Right cardiac atrium (tissue), 5 donors: ENCODE data around the gene HS2ST1. TPM values are rescaled to one million over a fixed set of nuclear protein-coding genes. Genes with fewer than 3 reads are reported as not detected.
"Not testable (repeated sequence)": the region's sequence is repeated elsewhere in the genome, so short reads cannot be mapped to it uniquely, and the experiment has no call there.

Source experiments
- ATAC-seq, 2 donors: fragments of 200-7000 bp; cut with Tn5 transposase; one replicate each; pipeline versions ENCODE4 v1.8.0 to v1.9.1; 2020; ENCODE audit warnings: moderate library complexity in 2 of 2, mild to moderate bottlenecking in 1 of 2
- DNase-seq, 3 donors: peaks; one replicate each; pipeline ENCODE4 v3.0.0-alpha.2; 2020
- H3K27ac ChIP-seq: one replicate; pipeline ENCODE4 v1.5.1; 2013; ENCODE audit warnings: mild to moderate bottlenecking, low read length, control low read depth, moderate library complexity
- H3K27me3 ChIP-seq: one replicate; pipeline ENCODE4 v1.6.1; 2013; ENCODE audit not compliant: control insufficient read depth, insufficient read depth
- H3K4me1 ChIP-seq: one replicate; pipeline ENCODE4 v1.6.1; 2013; ENCODE audit warnings: low read length; ENCODE audit not compliant: control insufficient read depth, insufficient read depth
- H3K4me3 ChIP-seq: one replicate; pipeline ENCODE4 v1.5.1; 2013; ENCODE audit warnings: low read length, control low read depth
- H3K9me3 ChIP-seq: one replicate; pipeline ENCODE4 v1.6.1; 2013; ENCODE audit warnings: low read length; ENCODE audit not compliant: control insufficient read depth
- WGBS: extraction: QIAGEN DNeasy Blood & Tissue Kit; methylation state at CpG from one replicate; pipeline ENCODE4 v1.1.7; 2013; 5-methylcytosine and 5-hydroxymethylcytosine counted together
- intact Hi-C, 4 donors: fragments of 100-400 bp; cut with DNase I; formaldehyde crosslinking; loops; one replicate each; pipeline versions ENCODE4 v1.11.0 to v1.14.0; 2022 to 2023
- polyA plus RNA-seq: library from polyadenylated mRNA; stranded (reverse); fragments of 200-250 nt; gene quantifications from one replicate; pipeline ENCODE4 v1.2.3, GENCODE V29; 2013
- total RNA-seq, 4 donors: library from RNA; stranded (reverse); fragmentation: NEBNext Ultra II Directional; extraction: Animal tissue kit (Norgen Biotek cat#: 25700); gene quantifications; one replicate each; pipeline ENCODE4 v1.2.1, GENCODE V29; 2021
- donor health status: healthy with polysubstance abuse.
- donor health status: DM: no; HTN: yes; CAD: no.
- donor health status: DM: no; HTN: no; CAD: no.
- donor health status: DM: no; HTN: yes; CAD: no; lungs with severe emphysema.
- donor health status: DM: yes; HTN: yes; CAD: no.

HS2ST1 gene
- total and polyA plus RNA-seq, 5 donors: 6.0 to 15.7 (median 11.8) TPM

DNA sequence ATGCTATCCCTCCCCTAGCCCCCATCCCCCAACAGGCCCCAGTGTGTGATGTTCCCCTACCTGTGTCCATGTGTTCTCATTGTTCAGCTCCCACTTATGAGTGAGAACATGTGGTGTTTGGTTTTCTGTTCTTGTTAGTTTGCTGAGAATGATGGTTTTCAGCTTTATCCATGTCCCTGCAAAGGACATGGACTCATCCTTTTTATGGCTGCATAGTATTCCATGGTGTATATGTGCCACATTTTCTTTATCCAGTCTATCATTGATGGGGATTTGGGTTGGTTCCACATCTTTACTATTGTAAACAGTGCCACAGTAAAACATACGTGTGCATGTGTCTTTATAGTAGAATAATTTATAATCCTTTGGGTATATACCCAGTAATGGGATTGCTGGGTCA is 152.3 kb downstream of the HS2ST1 start:
- H3K4me1 ChIP-seq, intact Hi-C loops, ATAC-seq, DNase-seq, H3K27me3 ChIP-seq, H3K4me3 ChIP-seq, H3K9me3 ChIP-seq, H3K27ac ChIP-seq: not testable (repeated sequence)
- WGBS: 100% methylated on average over 1 of the region's 1 CpG

DNA sequence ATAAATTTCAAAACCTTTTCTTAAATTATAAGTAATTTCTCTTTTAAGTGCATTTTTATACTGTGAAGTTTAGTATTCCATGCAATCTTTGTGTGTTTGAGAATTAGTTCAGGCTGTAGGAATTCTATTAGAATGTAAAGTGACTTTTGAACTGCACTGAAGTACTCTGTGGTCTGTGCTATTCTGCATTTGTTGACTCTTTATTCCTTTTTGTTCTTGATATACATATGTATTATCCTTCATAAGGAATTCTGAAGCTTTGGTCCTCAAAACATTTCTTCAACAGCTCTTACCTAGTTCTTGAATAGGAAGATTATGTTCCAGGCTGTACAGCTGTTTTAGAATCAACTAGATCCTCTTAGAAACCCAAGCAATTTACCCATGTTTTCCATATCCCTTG is 158.0 kb downstream of the HS2ST1 start:
- no peak for ATAC-seq
- no peak for DNase-seq
- H3K27me3 ChIP-seq: no peaks in the 10 kb centered on the region
- H3K4me3 ChIP-seq: no peak overlapping the region
- H3K9me3 ChIP-seq: no peaks in the 10 kb centered on the region
- intact Hi-C loops: no loop called here
- H3K4me1 ChIP-seq: no peaks in the 10 kb centered on the region
- H3K27ac ChIP-seq: no peak overlapping the region

DNA sequence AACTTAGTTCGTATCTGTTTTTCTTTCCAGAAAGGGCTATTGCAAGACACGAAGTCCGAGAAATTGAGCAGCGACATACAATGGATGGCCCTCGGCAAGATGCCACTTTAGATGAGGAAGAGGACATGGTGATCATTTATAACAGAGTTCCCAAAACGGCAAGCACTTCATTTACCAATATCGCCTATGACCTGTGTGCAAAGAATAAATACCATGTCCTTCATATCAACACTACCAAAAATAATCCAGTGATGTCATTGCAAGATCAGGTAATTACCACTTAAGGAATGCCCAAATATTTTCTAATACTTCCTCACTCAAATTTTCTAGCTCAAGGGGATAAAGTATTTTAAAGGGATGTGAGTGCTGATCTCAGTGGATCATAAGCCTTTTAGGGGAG is 158.5 kb downstream of the HS2ST1 start:
- Histone ChIP-seq H3K4me3 (no peak overlapping the region), H3K27me3 (no peaks in the 10 kb centered on the region), H3K4me1 (no peaks in the 10 kb centered on the region), H3K27ac (no peak overlapping the region), H3K9me3 (no peaks in the 10 kb centered on the region)
- DNase-seq: no peak
- 82% methylated on average over 7 of the region's 7 CpGs for WGBS
- no peak for ATAC-seq
- intact Hi-C loops: no loop called here

DNA sequence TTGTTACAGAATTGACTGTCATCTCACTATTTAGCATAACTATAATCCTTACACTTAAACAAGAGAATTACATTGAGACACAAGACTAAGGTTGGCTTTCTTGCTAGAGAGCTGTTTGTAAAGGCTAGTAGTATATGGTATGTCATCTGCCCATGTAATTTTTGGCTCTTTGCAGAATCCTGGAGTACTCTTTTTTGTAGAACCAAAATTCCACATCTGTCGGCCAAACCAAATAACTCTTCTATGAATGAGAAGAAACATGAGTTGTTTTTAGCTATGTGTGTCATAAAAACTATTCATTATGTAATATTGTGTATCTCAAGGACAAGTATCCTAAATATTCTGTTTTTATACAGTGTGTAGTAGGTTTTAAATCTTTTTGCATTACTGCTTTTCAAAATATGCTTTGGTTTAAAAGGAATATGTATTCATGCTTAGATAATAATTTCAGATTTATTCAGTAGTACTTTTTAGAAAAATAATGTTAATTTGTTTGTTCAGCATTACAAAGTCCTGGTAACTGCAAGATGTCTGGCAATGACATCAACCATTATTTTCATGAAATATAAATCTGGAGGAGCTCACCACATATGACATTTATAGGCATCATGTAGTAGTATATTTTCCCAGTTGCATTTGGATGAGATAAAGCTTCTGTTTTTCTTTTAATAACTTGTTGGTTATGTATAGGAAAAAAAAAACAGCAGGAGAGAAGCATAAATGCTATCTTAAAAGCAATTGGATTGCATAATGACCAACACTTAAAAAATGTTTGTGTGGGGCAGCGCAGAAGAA is 159.8 kb downstream of the HS2ST1 start:
- no peaks in the 10 kb centered on the region for H3K9me3 ChIP-seq
- no peak for DNase-seq
- ATAC-seq: no peak
- H3K27ac ChIP-seq: no peak overlapping the region
- H3K27me3 ChIP-seq: no peaks in the 10 kb centered on the region
- WGBS: 67% methylated on average over 2 of the region's 2 CpGs
- H3K4me3 ChIP-seq: no peak overlapping the region
- H3K4me1 ChIP-seq: no peaks in the 10 kb centered on the region
- intact Hi-C loops: no loop called here

DNA sequence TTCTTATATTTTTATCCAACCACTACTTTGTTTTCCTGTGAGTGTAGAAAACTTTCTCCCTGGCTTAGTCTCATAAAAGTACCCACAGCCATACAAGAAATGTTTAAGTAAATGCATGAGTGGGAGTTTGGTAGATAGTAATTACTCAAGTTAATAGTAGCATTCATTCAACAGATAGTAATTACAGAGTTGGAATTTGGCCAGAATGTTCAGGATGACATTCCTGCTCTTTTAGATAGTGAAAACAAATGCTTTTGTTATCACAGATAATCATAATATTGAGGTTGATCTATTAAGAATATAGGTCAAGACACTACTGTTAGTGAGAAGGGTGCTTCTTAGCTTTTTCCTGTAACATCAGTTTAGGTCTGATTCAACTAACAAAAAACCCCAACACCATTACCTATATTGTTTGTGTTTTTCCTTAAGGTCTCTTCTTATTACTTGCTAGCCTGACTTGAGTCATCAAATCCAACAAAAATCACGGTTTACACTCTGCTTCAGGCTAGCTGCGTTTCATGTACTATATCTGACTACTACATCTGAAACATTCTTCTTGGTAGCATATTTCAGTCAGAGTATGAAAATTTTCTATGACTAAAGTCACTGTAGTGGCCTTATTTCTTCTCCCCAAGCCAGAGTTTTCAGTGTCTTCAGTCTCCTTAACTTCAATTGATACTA is 163.7 kb downstream of the HS2ST1 start:
- DNase-seq: no peak
- no peak overlapping the region for H3K27ac ChIP-seq
- H3K4me3 ChIP-seq: no peak overlapping the region
- no peaks in the 10 kb centered on the region for H3K4me1 ChIP-seq
- H3K27me3 ChIP-seq: no peaks in the 10 kb centered on the region
- H3K9me3 ChIP-seq: no peaks in the 10 kb centered on the region
- ATAC-seq: no peak
- intact Hi-C loops: no loop called here
- WGBS: 77% methylated on average over 2 of the region's 2 CpGs

- WGBS: 40% methylated on average over 3 of the region's 3 CpGs
- ATAC-seq (no peak), DNase-seq (no peak)
- Histone ChIP-seq H3K4me1 (no peaks in the 10 kb centered on the region), H3K4me3 (no peak overlapping the region), H3K27me3 (no peaks in the 10 kb centered on the region), H3K9me3 (no peaks in the 10 kb centered on the region), H3K27ac (no peak overlapping the region)
- intact Hi-C loops: loop anchor here in 3 of 4 donors (5.0 kb wide), 2 partner anchors 112 to 252 kb away; no protein-coding TSS in a partner anchor
Measured at GRCh38 chr1:87084244-87084836, 169.9 kb downstream of the HS2ST1 start.

DNA sequence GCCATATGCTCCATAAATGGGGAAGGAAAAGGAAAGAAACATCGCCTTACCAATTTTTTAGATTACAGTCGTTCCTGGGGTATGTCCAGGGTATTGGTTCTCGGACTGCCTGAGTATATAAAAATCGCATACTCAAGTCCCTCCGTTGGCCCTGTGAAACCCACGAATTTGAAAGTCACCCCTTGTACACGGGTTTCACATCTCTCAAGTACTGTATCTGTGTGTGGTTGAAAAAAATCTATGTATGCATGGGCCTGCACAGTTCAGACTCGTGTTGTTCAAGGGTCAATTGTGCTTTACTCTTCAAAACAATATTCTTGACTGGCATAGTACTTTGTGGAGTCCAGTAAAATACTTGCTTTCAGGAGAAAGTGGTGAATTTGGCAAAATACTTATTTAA is 171.7 kb downstream of the HS2ST1 start:
- H3K4me3 ChIP-seq: no peak overlapping the region
- intact Hi-C loops: no loop called here
- no peak overlapping the region for H3K27ac ChIP-seq
- 90% methylated on average over 8 of the region's 8 CpGs for WGBS
- no peaks in the 10 kb centered on the region for H3K27me3 ChIP-seq
- no peaks in the 10 kb centered on the region for H3K4me1 ChIP-seq
- ATAC-seq (no peak), DNase-seq (no peak)
- H3K9me3 ChIP-seq: no peaks in the 10 kb centered on the region

- no peak for DNase-seq
- H3K27me3 ChIP-seq: no peaks in the 10 kb centered on the region
- no peak overlapping the region for H3K27ac ChIP-seq
- 64% methylated on average over 5 of the region's 5 CpGs for WGBS
- no peaks in the 10 kb centered on the region for H3K9me3 ChIP-seq
- no peak for ATAC-seq
- intact Hi-C loops: no loop called here
- H3K4me1 ChIP-seq: no peaks in the 10 kb centered on the region
- no peak overlapping the region for H3K4me3 ChIP-seq
Measured at GRCh38 chr1:87089070-87089736, 174.8 kb downstream of the HS2ST1 start.

GRCh38 chr1:87089823-87090222 is 175.4 kb downstream of the HS2ST1 start:
- no peak for DNase-seq
- H3K9me3 ChIP-seq: no peaks in the 10 kb centered on the region
- no peak overlapping the region for H3K27ac ChIP-seq
- H3K27me3 ChIP-seq: no peaks in the 10 kb centered on the region
- no peak overlapping the region for H3K4me3 ChIP-seq
- intact Hi-C loops: no loop called here
- ATAC-seq: no peak
- 81% methylated on average over 2 of the region's 2 CpGs for WGBS
- H3K4me1 ChIP-seq: no peaks in the 10 kb centered on the region

DNA sequence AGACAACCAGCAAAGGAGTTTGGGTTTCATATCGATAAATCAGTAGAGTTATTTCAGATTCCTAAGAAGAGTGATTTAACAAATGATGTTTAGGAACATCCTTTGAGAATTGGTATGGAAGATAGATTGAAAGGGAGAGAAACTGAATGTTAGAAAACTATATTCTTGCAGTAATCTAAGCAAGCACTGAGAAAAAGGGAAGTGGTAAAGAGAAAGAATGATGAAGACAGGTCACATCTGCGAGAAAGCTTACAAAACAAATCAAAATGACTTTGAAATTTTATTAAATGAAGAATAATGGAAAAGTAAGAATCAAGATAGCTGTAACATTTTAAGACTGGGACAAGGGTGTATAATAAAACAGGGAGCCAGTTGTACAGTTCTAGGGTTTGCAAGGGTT is 177.0 kb downstream of the HS2ST1 start:
- no peak overlapping the region for H3K27ac ChIP-seq
- ATAC-seq: no peak

GRCh38 chr1:87092846-87093245 is 178.4 kb downstream of the HS2ST1 start:
- Histone ChIP-seq H3K27ac (no peak overlapping the region), H3K4me3 (no peak overlapping the region), H3K4me1 (no peaks in the 10 kb centered on the region), H3K9me3 (no peaks in the 10 kb centered on the region), H3K27me3 (no peaks in the 10 kb centered on the region)
- DNase-seq (no peak), ATAC-seq (no peak)
- 98% methylated on average over 3 of the region's 3 CpGs for WGBS
- intact Hi-C loops: no loop called here

More for the DNA sequence above, 177.0 kb downstream of the HS2ST1 start:
- no peaks in the 10 kb centered on the region for H3K9me3 ChIP-seq
- H3K4me3 ChIP-seq: no peak overlapping the region
- DNase-seq: no peak
- H3K27me3 ChIP-seq: no peaks in the 10 kb centered on the region
- 93% methylated on average over 2 of the region's 2 CpGs for WGBS
- intact Hi-C loops: no loop called here
- H3K4me1 ChIP-seq: no peaks in the 10 kb centered on the region
